K562 treated with DMSO at 1 percent for 24 hours (cell line): ENCODE measurements around the gene TMEM200B. TPM values are rescaled to one million over a fixed set of nuclear protein-coding genes. Genes with fewer than 3 reads are reported as not detected.

Source experiments
- total RNA-seq: library from RNA; unstranded; fragments of 300-600 nt; gene quantifications from 2 replicates; pipeline ENCODE4 v1.2.3, GENCODE V29; 2022; ENCODE audit warnings: low read depth; ENCODE audit not compliant: insufficient read depth

Gene TMEM200B
- total RNA-seq: 0.15 TPM in 1 of 2 replicates, not detected in the other

GRCh38 chr1:29123887-29124365 lies at the start of gene TMEM200B:
TSS of gene TMEM200B (minus strand) at chr1:29123903. CDS start at chr1:29121828, 2,075 bp downstream.

Other genes starting within 250 kb of the TMEM200B start
- gene EPB41, start 209.3 kb downstream of the TMEM200B start, total RNA-seq: 132 and 185 TPM in 2 replicates
- gene SRSF4, start 58.0 kb upstream of the TMEM200B start, total RNA-seq: 84.3 and 91.9 TPM in 2 replicates
- gene MECR, start 107.0 kb upstream of the TMEM200B start, total RNA-seq: 28.3 and 39.2 TPM in 2 replicates
- gene PTPRU, start 112.6 kb upstream of the TMEM200B start, total RNA-seq: 16.7 and 19.9 TPM in 2 replicates